HG02885 (cell line): Measurements from ENCODE around the gene ZC3H12A.
A peak's percentile ranks its signal among the peaks of the same experiment; 100 is the strongest.

Source experiments
- ATAC-seq: cut with Tn5 transposase; IDR thresholded peaks from one replicate; pipeline ENCODE4 v1.9.1; 2021; ENCODE audit warnings: mild to moderate bottlenecking; ENCODE audit not compliant: unreplicated experiment, poor library complexity

ZC3H12A gene

DNA sequence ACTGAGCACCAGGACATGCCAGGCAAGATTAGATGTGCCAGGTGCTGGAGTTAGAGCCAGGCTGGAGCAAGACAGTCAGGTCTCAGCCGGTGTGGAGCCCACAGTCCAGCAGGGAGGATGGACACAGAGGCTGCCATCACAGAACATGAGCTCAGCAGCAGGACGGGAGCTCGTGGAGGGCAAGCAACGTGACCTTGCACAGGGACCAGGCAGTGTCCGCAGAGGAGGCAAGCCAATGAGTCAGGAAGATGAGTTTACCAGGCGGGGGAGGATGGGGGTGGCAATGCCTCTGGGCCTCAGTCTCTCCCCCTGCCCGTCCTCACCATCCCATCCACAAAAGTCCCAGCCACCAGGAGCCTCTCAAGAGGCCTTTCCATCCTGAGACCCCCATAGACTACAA is 20.7 kb upstream of the ZC3H12A start:
- ATAC-seq = no peak

DNA sequence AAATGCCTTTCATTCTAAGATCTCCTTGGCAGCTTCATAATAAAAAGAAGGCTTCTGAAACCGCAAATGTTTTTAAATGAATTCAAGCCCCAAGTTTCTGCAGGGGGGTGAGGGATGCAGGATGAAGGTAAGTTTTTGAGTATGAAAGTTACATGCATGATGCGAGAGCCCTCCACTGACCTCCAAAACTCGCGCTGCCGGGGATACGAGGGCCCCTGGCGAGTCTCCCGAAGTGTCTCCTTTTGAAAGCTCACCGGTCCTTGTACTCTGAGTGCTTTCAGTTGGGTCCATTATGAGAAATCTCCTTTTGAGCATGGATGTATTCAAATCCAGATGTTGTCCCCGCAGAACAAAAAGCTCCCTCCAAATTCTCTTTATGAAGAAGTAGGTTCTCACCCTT is 18.9 kb upstream of the ZC3H12A start:
- ATAC-seq = no peak

DNA sequence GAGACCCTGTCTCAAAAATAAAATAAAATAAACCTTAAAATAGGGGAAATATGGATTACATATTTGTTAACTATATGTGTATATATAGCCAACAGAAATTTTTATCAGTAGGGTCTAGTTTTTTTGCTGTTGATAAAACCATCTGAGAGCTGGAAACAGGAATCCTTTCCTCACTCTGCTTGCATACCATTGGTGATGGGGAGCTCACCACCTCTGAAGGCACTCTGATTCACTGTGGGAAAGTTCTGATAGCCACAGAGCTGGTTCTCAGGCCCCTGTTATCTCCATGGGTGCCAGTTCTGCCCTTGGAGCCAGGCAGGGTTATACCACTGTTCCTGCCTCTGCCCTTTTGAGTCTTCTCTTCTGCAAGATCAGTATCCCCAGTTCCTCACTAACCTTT is 17.8 kb upstream of the ZC3H12A start:
- no peak for ATAC-seq

DNA sequence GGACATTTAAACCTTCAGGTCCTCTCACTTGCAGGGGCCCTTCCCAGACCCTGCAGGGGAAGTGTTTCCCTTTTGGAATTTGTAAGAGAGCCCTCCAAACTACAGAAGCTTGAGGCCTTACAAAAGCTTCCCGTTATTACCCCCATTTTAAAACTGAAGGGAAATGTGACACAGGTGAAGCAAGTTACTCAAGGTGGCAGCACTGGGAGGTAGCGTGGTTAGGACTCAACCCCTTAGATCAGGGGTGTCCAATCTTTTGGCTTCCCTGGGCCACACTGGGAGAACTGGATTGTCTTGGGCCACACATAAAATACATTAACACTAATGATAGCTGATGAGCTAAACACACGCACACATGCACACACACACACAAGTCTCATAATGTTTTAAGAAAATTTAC is 15.8 kb upstream of the ZC3H12A start:
- no peak for ATAC-seq

DNA sequence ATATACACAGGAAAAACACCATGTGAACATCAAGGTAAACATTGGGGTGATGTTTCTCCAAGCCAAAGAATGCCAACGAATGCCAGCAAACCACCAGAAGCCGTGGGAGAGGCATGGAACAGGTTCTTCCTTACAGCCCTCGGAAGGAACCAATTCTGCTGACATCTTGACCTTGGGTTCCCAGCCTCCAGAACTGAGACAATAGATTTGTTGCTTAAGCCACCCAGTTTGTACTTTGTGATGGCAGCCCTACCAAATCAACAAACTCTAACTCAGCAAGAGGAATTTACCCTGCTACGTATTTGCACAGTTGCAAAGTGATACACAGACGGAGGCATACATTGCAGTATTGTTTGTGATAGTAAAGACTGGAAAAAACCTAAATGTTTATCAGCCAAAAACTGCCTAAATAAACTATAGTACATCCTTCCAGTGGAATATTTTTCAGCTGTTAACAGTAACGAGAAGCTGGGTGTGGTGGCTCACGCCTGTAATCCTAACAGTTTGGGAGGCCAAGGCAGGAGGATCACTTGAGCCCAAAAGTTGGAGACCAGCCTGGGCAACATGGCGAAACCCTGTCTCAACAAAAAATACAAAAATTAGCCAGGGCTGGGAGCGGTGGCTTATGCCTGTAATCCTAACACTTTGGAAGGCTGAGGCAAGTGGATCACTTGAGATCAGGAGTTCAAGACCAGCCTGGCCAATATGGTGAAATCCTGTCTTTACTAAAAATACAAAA is 12.5 kb upstream of the ZC3H12A start:
- ATAC-seq = no peak

DNA sequence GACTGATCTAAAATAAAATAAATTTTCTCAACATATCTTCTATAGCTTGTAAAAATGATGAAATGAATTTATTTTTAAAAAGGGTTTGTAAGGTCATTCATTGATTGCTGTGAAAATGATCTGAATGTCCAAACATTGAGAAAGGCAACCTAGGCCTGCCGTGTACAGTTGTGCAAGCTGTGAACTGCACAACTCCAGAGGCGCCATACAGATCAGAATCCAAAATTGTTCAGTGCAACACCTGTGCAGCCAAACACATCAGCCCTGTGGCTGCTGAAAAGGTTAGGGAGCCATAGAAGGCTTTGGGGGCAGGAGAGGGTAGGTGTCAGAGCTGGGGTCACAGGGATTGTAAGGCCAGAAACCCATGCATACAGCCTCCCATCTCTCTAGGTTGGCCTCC is 9.9 kb upstream of the ZC3H12A start:
- no peak for ATAC-seq

DNA sequence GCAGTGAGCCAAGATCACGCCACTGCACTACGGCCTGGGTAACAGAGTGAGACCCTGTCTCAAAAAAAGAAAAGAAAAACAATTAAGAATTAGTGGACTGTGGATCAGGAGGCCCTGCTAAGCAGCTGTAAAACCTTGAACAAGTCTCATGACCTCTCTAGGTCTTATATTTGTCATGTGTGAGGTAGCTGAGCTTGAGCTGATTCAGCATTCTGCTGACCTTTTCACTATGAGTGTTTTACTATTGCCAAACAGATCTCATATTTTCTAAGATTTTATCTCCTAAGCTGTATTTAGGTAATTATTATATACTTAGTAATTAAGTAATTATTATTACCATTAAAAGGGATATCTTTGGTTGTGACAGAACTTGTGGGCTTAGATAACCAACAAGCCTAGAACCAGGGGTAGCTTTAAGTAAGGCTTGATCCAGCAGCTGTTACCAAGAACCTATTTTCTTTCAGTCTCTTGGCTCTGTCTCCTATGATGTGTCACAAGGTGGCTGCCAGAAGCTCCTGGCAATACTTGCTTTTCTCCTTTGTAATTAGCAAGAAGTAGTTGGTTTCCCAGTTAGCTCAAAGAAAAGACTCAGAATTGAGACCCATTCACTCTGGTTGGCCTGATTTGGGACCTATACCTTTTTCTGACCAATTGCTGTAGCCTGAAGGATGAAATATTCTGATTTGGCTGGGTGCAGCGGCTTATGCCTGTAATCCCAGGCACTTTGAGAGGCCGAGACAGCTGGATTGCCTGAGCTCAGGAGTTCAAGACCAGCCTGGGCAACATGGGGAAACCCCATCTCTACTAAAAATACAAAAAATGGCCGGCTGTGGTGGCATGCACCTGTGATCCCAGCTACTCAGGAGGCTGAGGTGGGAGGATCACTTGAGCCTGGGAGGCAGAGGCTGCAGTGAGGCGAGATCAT is 8.5 kb upstream of the ZC3H12A start:
- ATAC-seq = no peak

DNA sequence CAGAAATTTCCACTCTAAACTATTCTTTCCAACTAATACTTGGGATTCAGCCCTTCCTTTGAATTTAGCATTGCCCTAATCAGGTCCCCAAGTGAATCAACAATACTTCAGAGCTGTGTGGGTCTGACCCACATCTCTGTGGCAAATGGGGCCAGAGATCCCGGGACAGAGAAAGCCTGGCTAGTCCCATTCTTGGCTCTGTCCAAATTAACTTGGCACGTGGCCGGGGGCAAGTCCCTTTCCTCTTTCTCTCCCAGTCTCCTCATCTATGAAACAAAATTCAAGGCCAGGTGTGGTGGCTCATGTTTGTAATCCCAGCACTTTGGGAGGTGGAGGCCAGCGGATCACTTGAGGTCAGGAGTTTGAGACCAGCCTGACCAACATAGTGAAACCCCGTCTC is 6.3 kb upstream of the ZC3H12A start:
- ATAC-seq = no peak

DNA sequence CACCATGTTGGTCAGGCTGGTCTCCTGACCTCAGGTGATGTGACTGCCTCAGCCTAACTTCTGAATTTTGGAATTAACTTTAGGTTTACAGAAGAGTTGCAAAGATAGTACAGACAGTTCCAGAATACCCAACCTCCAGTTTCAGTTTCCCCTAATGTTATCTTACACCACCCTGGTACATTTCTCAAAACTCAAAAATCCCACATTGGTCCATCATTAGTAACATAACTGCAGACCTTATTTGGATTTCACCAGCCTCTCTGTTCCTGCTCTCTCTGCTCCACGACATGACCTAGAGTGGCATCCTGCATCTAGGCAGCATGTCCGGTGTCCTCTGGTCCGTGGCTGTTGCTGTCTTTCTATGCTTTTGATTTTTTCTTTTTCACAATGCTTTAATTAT is 5.0 kb upstream of the ZC3H12A start:
- ATAC-seq = no peak

DNA sequence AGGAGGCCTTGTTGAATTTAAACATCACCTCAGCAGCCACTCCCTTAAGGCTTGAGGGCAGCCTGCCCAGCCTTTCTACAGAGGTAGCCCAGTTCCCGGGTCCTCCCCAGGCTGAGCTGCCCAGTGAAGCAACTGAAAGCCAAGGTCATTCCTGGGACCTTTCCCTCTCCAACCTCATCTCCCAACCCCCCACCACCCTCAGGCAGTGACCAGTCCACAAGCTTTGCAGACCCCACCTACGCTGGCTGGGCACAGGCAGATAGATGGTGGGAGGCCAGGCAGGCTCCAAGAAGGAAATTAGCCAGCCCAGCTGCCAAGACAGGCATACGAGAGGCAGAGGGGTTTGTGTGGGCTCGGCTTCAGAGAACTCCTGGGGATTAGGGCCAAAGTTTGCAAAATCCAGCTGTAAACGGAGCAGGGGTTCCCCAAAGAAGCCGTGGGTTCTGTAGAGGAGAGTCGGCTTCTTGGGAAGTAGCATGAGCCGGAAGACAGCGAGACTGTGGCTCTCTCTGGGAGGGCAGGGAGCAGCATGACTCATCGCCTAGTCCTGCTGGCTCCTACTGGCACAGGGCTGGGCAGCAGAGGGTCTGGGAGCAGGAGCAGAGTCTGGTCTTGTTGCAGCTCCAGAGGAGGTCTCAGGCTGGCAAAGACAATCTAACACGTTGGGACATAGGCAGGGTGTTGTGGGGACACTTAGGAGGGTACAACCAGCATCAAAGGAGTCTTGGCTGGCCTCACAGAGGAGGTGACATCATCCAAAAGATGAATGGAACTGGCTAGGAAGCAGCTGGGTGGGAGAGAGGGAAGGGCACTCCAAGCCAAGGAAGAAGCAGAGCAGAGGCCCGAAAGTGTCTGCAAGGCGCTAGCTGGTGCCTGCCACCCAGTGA is 2.8 kb upstream of the ZC3H12A start:
- ATAC-seq = no peak

DNA sequence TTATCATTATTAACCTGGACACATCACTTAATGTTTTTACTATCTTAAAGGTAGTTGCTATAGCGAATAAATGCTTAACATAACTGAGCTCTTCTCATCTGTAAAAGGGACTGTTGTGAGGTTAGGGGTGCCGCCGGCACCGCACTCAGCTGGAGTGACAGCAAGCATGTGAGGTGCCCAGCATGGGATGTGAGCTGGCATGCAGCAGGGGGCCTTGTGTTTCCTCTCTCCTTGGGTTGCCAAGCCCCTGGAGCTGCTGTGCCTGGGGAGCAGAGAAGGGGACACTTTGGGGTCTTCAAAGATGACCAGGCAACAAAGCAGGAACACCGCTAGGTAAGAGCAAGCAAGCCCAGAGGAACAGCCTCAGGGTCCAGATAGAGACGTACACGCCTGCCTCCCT is 2.1 kb upstream of the ZC3H12A start:
- no peak for ATAC-seq

DNA sequence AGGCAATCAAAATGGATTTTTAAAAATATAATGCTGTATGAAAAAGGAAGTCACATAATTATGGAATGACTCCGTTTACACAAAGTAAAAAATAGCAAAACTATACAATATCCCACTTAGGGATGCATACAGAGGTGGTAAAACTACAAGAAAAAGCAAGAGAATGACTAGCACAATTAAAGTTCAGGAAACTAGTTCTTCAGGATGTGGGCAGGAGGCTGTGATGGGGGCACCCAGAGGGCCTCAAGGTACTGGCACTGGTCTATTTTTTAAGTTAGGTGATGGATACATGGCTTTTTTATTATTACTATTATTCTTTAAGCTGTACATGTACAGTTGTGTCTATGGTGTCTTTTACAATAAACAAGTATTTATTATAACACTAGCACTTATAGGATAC is 1.4 kb upstream of the ZC3H12A start:
- ATAC-seq = no peak

DNA sequence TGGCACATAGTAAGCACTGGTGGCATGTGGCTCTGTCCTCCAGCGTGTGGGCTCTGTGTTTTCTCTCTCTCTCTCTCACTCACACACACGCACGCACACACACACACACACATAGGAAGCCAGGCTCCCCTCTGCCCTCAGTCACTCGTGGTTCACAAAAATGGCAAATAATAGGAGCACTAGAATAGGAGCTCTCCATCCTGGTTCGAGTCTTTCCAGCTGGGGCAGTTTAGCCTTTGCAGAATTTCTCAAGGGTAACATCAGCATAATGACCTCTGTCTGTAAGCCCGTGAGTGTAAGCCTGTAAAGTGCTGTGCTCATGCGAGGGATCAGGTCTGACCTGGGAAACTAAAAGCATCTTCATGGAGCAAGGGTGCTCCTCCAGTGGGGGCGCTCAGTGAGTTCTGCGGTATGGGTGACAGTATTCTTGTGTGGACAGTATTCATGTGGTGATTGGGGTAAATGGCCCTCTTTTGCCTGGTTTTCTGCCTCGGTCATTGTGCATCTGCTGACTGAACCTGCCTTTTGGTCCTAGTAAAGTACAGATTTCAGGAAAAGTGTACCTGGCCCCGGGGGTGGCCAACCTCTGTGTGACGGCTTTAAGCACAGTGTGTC is 842 bp upstream of the ZC3H12A start:
- ATAC-seq = no peak

DNA sequence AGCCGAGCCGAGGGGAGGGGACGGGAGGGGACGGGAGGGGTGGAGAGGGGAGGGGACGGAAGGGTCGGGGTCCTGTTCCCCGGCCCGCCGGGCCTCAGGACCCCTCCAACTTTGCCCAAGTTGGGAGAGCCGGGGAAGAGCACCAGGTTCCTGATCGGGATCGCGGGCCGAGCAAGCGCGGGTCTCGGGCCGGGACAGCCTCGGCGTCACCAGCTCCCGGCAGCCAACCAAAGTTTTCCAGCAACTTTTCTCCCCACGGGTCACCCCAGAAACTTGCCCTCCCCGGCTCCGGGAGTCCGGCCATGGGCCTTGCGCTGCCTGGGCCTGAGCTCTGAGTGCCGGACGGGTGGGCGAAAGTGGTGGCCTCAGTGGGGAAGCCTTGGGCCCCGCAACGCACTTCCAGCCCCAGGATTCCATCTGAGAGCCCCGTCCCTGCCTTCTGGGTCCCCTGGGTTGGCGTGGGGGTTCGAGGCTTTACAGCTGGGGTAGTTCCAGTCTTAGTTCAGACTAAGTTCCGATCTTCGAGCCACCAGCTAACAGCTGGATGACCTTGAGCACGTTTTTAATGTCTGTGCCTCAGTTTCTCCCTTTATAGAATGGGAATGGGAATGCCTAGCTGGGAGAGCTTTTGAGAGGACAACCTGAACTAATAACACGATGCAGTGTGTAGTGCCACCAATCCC is 458 bp downstream of the ZC3H12A start:
- peak; percentile 0 for ATAC-seq

DNA sequence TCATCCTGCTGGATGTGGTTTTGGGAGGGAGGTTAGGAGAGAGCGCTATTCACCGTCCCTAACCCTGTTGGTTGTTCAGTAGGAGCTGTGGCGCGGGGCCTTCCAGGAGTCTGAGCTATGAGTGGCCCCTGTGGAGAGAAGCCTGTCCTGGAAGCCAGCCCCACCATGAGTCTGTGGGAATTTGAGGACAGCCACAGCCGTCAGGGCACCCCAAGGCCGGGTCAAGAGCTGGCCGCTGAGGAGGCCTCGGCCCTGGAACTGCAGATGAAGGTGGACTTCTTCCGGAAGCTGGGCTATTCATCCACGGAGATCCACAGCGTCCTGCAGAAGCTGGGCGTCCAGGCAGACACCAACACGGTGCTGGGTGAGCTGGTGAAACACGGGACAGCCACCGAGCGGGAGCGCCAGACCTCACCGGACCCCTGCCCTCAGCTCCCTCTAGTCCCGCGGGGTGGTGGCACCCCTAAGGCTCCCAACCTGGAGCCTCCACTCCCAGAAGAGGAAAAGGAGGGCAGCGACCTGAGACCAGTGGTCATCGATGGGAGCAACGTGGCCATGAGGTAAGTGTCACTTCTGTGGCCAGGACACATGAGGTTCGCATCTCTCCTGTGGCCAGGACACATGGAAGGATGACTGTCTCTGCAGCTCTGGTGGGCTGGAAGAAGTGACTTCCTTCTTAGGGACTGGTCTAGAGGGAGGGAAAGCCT is 1.2 kb downstream of the ZC3H12A start:
- no peak for ATAC-seq

DNA sequence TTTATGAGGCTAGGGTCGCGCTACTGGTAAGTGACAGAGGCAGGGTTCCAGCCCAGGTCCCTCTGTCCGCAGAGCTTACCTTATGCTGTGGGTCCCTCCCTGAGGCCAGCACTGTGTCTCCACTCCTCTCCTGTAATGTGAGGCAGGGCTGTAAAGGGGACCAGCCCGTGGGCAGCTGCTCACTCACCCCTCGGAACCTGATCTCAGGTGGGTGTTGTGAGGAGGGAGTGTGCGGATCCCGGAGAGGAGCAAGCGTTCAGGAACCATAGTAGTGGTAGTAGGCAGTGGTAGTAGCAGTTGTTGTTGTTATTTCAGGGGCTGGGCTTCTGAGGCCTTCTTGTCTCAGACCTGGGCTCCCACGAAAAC is 1.7 kb downstream of the ZC3H12A start:
- no peak for ATAC-seq

DNA sequence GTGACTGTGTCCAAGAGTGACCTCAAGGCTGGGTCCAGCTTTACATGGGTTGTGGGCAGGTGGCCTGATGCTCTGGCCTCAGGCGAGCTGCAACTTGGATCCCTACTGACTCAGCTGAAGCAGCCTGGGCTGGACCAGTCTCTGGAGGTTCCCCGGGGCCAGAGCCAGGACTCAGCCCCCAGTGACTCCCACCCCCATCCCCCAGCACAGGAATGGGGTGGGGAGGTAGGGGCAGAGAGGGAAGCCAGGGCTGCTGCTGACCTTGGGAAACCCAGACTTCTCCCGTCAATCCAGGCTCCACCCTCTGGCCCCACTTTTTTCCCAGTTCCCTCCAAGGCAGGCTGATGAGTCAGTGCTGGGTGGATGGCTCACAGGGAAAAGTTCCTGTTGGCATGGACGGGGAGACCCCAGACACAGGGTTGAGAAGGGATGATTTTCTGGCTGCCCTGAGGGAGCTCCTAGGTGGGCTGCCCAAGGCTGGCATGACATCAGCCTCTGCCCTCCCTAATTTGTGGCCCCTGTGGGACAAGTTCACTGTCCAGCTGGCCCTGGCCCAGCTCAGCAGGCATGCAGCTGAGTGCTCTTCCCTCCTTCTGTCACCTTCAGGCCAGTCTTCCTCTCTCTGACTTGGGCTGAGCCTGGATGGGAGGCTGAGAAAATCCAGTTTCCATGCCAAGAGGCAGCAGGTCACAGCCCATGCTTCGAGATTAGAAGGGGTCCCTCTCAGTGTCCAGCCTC is 2.2 kb downstream of the ZC3H12A start:
- no peak for ATAC-seq

DNA sequence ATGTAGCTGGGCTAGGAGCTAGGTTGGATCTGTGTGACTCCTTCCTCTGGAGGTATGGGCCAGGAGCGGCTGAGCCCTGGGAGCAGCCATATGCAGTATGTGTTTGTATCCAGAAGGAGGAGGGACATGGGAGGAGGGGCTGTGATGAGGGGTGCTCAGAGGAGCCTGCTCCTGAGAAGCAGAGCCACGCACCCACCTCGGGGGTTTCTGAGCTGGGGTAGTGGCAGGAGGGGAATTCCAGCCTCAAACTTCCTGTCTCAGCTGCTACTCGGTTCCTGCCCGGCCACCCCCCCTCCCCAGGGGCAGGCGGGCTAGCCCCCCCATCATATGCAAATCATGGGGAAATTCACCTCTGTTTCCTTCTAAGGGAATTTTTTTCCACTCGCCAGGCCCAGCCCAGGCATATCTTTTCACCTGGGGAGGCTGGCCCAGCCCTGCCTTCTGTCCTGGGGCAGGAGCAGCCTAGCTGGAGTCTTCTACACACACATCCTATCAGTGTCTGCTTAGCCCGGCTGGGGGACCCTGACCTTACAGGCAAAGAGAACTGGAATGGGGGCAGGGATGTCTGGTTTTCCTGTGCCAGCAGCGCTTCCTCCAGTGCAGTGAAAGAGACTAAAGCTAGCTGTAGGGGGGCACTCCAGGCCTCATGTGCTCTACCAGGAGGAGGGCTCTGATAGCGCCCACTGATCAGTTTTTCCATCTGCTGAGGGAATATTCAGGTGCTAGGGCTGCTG is 3.0 kb downstream of the ZC3H12A start:
- ATAC-seq = peak; percentile 33
